ENCODE results near the gene IQCK.
A peak's percentile ranks its signal among the peaks of the same experiment; 100 is the strongest.

Gene IQCK

GRCh38 chr16:19841184-19841583, 123.1 kb downstream of the IQCK start:
- DNase-seq, result no peak

- DNase-seq, result no peak
Observed at GRCh38 chr16:19842426-19843157, 124.5 kb downstream of the IQCK start.

- DNase-seq, result no peak
Observed at GRCh38 chr16:19843371-19843770, 125.3 kb downstream of the IQCK start.

- DNase-seq, result no peak
Observed at GRCh38 chr16:19844945-19845641, 127.0 kb downstream of the IQCK start.

GRCh38 chr16:19846436-19846835, 128.4 kb downstream of the IQCK start:
- no peak for DNase-seq

- DNase-seq, result no peak
Observed at GRCh38 chr16:19848756-19849155, 130.7 kb downstream of the IQCK start.

GRCh38 chr16:19850131-19850817, 132.2 kb downstream of the IQCK start:
- DNase-seq, result peak; percentile 48

GRCh38 chr16:19851476-19851875, 133.4 kb downstream of the IQCK start:
- no peak for DNase-seq

- no peak for DNase-seq
Observed at GRCh38 chr16:19853132-19853741, 135.2 kb downstream of the IQCK start.

GRCh38 chr16:19853742-19854542, 135.9 kb downstream of the IQCK start:
- no peak for DNase-seq

- no peak for DNase-seq
Observed at GRCh38 chr16:19854543-19854876, 136.4 kb downstream of the IQCK start.

- DNase-seq, result no peak
Observed at GRCh38 chr16:19856120-19856519, 138.0 kb downstream of the IQCK start.

- DNase-seq, result no peak
Observed at GRCh38 chr16:19857593-19858339, 139.7 kb downstream of the IQCK start.

GRCh38 chr16:19858340-19859018, 140.4 kb downstream of the IQCK start:
- DNase-seq, result no peak

- DNase-seq, result no peak
Observed at GRCh38 chr16:19859166-19859565, 141.1 kb downstream of the IQCK start.

- DNase-seq, result no peak
Observed at GRCh38 chr16:19859603-19860002, 141.5 kb downstream of the IQCK start.

- no peak for DNase-seq
Observed at GRCh38 chr16:19860166-19861041, 142.3 kb downstream of the IQCK start.

GRCh38 chr16:19861133-19861532, 143.1 kb downstream of the IQCK start:
- DNase-seq, result no peak

- no peak for DNase-seq
Observed at GRCh38 chr16:19861811-19862327, 143.8 kb downstream of the IQCK start.

GRCh38 chr16:19863990-19864389, 145.9 kb downstream of the IQCK start:
- no peak for DNase-seq

Measured in DMS153 (cell line).